A549 (cell line): ENCODE data around the gene PODNL1. TPM values are rescaled to one million over a fixed set of nuclear protein-coding genes. Genes with fewer than 3 reads are reported as not detected.

ENCODE experiments used
- ATAC-seq, 2 experiments: fragments of 200-7000 bp in 1 of 2; fragments of >200 bp in 1 of 2; cut with Nextera tagmentation in 1 of 2; cut with Tn5 transposase in 1 of 2; 3 replicates each; pipeline versions ENCODE4 v1.8.0 to v1.9.1; 2018 to 2020; ENCODE audit warnings: mild to moderate bottlenecking in 1 of 2, moderate library complexity in 1 of 2
- CTCF ChIA-PET: fragments of 300-600 bp; sonication (Branson Sonifier 250); formaldehyde crosslinking; extraction: SDS; loops from one replicate; lab custom pipeline; 2021; ENCODE audit warnings: antibody characterized with exemption, inconsistent platforms; lab: Yijun Ruan, JAX
- POLR2A ChIA-PET: fragments of 350-600 bp; formaldehyde crosslinking; extraction: SDS; loops from one replicate; lab custom pipeline; 2021; ENCODE audit warnings: antibody characterized with exemption, inconsistent platforms; lab: Yijun Ruan, JAX
- DNase-seq, 2 experiments: peaks; one replicate each; pipeline versions ENCODE4 v3.0.0 to v3.0.0-alpha.2; 2011 to 2016; ENCODE audit warnings: low read depth in 1 of 2, low spot score in 1 of 2
- FAIRE-seq: peaks from 2 replicates; lab custom pipeline; 2011; peaks lifted over from hg19 to GRCh38; lab: Jason Lieb, UNC
- H3K27ac ChIP-seq, 2 experiments: fragments of >200 bp; sonication (Bioruptor Twin); formaldehyde crosslinking; 3 replicates each; pipeline ENCODE4 v1.5.1; 2016 to 2017
- H3K4me1 ChIP-seq: fragments of >200 bp; sonication (Bioruptor Twin); formaldehyde crosslinking; 3 replicates; pipeline ENCODE4 v1.6.1; 2016
- H3K4me2 ChIP-seq: fragments of >200 bp; sonication (Bioruptor Twin); formaldehyde crosslinking; 3 replicates; pipeline ENCODE4 v1.6.1; 2016
- H3K4me3 ChIP-seq: fragments of >200 bp; sonication (Bioruptor Twin); formaldehyde crosslinking; 3 replicates; pipeline ENCODE4 v1.5.1; 2016
- H3K9me3 ChIP-seq: fragments of >200 bp; sonication (Bioruptor Twin); formaldehyde crosslinking; 3 replicates; pipeline ENCODE4 v1.6.1; 2016
- ATOH8 ChIP-seq: fragments of 250-450 bp; sonication (Bioruptor Pico); IDR thresholded peaks from 2 replicates; pipeline ENCODE4 v1.5.0; 2020; ENCODE audit warnings: low read depth, mild to moderate bottlenecking, moderate library complexity
- CBX2 ChIP-seq: fragments of 200-600 bp; sonication (generic); IDR thresholded peaks from 2 replicates; pipeline ENCODE4 v1.6.1; 2016; ENCODE audit warnings: low read depth, mild to moderate bottlenecking, borderline replicate concordance
- CBX8 ChIP-seq: fragments of 200-600 bp; sonication (generic); IDR thresholded peaks from 2 replicates; pipeline ENCODE4 v1.6.1; 2016
- CHD2 ChIP-seq: fragments of 150-350 bp; IDR thresholded peaks from 2 replicates; pipeline ENCODE4 v1.6.1; 2014; ENCODE audit warnings: low read length; ENCODE audit not compliant: partially characterized antibody
- CHD4 ChIP-seq: fragments of 200-600 bp; sonication (generic); IDR thresholded peaks from 2 replicates; pipeline ENCODE4 v1.6.1; 2016; ENCODE audit warnings: antibody characterized with exemption, mild to moderate bottlenecking, borderline replicate concordance
- CTCF ChIP-seq: fragments of >200 bp; sonication (Bioruptor Twin); formaldehyde crosslinking; IDR thresholded peaks from 3 replicates; pipeline ENCODE4 v1.5.1; 2016
- EHF ChIP-seq: fragments of 250-450 bp; sonication (Bioruptor Pico); IDR thresholded peaks from 2 replicates; pipeline ENCODE4 v1.5.0; 2020; ENCODE audit warnings: mild to moderate bottlenecking
- ESRRA ChIP-seq: fragments of 150-350 bp; IDR thresholded peaks from 2 replicates; pipeline ENCODE4 v1.6.1; 2014; ENCODE audit warnings: mild to moderate bottlenecking, low read length, borderline replicate concordance
- FOSB ChIP-seq: fragments of 250-450 bp; sonication (Bioruptor Pico); IDR thresholded peaks from 2 replicates; pipeline ENCODE4 v1.5.0; 2020; ENCODE audit warnings: mild to moderate bottlenecking, moderate library complexity
- FOXS1 ChIP-seq: fragments of 250-450 bp; sonication (Bioruptor Pico); IDR thresholded peaks from 2 replicates; pipeline ENCODE4 v1.5.0; 2020; ENCODE audit warnings: mild to moderate bottlenecking, moderate library complexity
- HDAC2 ChIP-seq: fragments of 200-600 bp; sonication (generic); IDR thresholded peaks from 2 replicates; pipeline ENCODE4 v1.6.1; 2016
- HES2 ChIP-seq: fragments of >200 bp; sonication (Bioruptor Twin); formaldehyde crosslinking; IDR thresholded peaks from 2 replicates; pipeline ENCODE4 v1.6.1; 2016
- HEYL ChIP-seq: fragments of 250-450 bp; sonication (Bioruptor Pico); IDR thresholded peaks from 2 replicates; pipeline ENCODE4 v1.8.0; 2021; ENCODE audit warnings: mild to moderate bottlenecking, moderate library complexity
- HOXB13 ChIP-seq: fragments of 250-450 bp; sonication (Bioruptor Pico); IDR thresholded peaks from 2 replicates; pipeline ENCODE4 v1.5.0; 2020; ENCODE audit warnings: low read depth, mild to moderate bottlenecking, moderate library complexity
- JUN ChIP-seq, 2 experiments: fragments of >200 bp; sonication (Bioruptor Twin); formaldehyde crosslinking; IDR thresholded peaks; 2 replicates in 1 of 2; 3 replicates in 1 of 2; pipeline ENCODE4 v1.6.1; 2016 to 2017
- JUNB ChIP-seq: fragments of >200 bp; sonication (Bioruptor Twin); formaldehyde crosslinking; IDR thresholded peaks from 2 replicates; pipeline ENCODE4 v1.6.1; 2016
- KDM1A ChIP-seq: fragments of 200-600 bp; sonication (generic); IDR thresholded peaks from 2 replicates; pipeline ENCODE4 v1.6.1; 2016; ENCODE audit warnings: low read depth, mild to moderate bottlenecking
- KDM5A ChIP-seq: fragments of 200-600 bp; sonication (generic); IDR thresholded peaks from 2 replicates; pipeline ENCODE4 v1.6.1; 2016; ENCODE audit warnings: antibody characterized with exemption, mild to moderate bottlenecking
- MAFK ChIP-seq: fragments of 450-650 bp; IDR thresholded peaks from 2 replicates; pipeline ENCODE4 v1.6.1; 2014; ENCODE audit not compliant: partially characterized antibody
- MAZ ChIP-seq: fragments of 150-350 bp; IDR thresholded peaks from 2 replicates; pipeline ENCODE4 v1.6.1; 2014; ENCODE audit warnings: antibody characterized with exemption, low read depth, low read length, borderline replicate concordance
- MYC ChIP-seq: IDR thresholded peaks from 2 replicates; pipeline ENCODE4 v1.6.1; 2012; ENCODE audit warnings: mild to moderate bottlenecking, inconsistent platforms, low read length, improper control_type of control experiment, borderline replicate concordance
- NFE2L2 ChIP-seq: fragments of 150-350 bp; conservative IDR thresholded peaks from 2 replicates; pipeline ENCODE4 v1.6.1; 2014; ENCODE audit warnings: low read length
- NPAS2 ChIP-seq: fragments of 250-450 bp; sonication (Bioruptor Pico); IDR thresholded peaks from 2 replicates; pipeline ENCODE4 v1.8.0; 2022; ENCODE audit warnings: mild to moderate bottlenecking, moderate library complexity, borderline replicate concordance
- NR3C1 ChIP-seq: fragments of >200 bp; sonication (Bioruptor Twin); formaldehyde crosslinking; IDR thresholded peaks from 3 replicates; pipeline ENCODE4 v1.6.1; 2017
- PBX3 ChIP-seq: IDR thresholded peaks from 2 replicates; pipeline ENCODE4 v1.6.1; 2012
- RAD21 ChIP-seq, 2 experiments: fragments of >200 bp in 1 of 2; sonication (Bioruptor Twin) in 1 of 2; formaldehyde crosslinking in 1 of 2; IDR thresholded peaks in 1 of 2; conservative IDR thresholded peaks in 1 of 2; 2 replicates in 1 of 2; 3 replicates in 1 of 2; pipeline ENCODE4 v1.6.1; 2012 to 2018; ENCODE audit warnings: inconsistent platforms in 1 of 2
- SMC3 ChIP-seq: fragments of >200 bp; sonication (Bioruptor Twin); formaldehyde crosslinking; IDR thresholded peaks from 3 replicates; pipeline ENCODE4 v1.6.1; 2018; ENCODE audit warnings: inconsistent platforms
- TFCP2L1 ChIP-seq: fragments of 250-450 bp; sonication (Bioruptor Pico); IDR thresholded peaks from 2 replicates; pipeline ENCODE4 v1.5.0; 2021; ENCODE audit warnings: mild to moderate bottlenecking
- USF2 ChIP-seq: fragments of 450-650 bp; IDR thresholded peaks from 2 replicates; pipeline ENCODE4 v1.6.1; 2014; ENCODE audit warnings: antibody characterized with exemption
- ZNF302 ChIP-seq: fragments of 250-450 bp; sonication (Bioruptor Pico); IDR thresholded peaks from 2 replicates; pipeline ENCODE4 v1.9.0; 2021; ENCODE audit warnings: inconsistent platforms, mild to moderate bottlenecking, moderate library complexity
- ZSCAN20 ChIP-seq: fragments of 250-450 bp; sonication (Bioruptor Pico); IDR thresholded peaks from 2 replicates; pipeline ENCODE4 v1.8.0; 2022; ENCODE audit warnings: mild to moderate bottlenecking, moderate library complexity
- WGBS: methylation state at CpG from one replicate; pipeline ENCODE4 v1.1.6; 2017; ENCODE audit errors: missing lambda C conversion rate; 5-methylcytosine and 5-hydroxymethylcytosine counted together
- polyA plus RNA-seq, 4 experiments: library from polyadenylated mRNA; depleted of rRNA in 3 of 4; stranded (reverse); fragments of >200 nt; fragmentation: RNase III in 1 of 4; extraction: RNeasy Plus Mini Kit Qiagen cat#74134 plus additional on column Dnase treatment in 1 of 4; gene quantifications; 2 replicates in 3 of 4; 3 replicates in 1 of 4; pipeline ENCODE4 v1.2.3, GENCODE V29; 2011 to 2017

The PODNL1 gene
- polyA plus RNA-seq, 2 of the 4 experiments (the other 2 are of a cell fraction), result 0.79 to 1.3 TPM

GRCh38 chr19:13918726-13919411 is 19.3 kb downstream of the PODNL1 start:
- Histone ChIP-seq H3K4me3 (no peak overlapping the region), H3K9me3 (no peaks in the 10 kb centered on the region), H3K27ac (no peak overlapping the region), H3K4me2 (no peak overlapping the region), H3K4me1 (no peaks in the 10 kb centered on the region)
- WGBS, result 97% methylated on average over 16 of the region's 34 CpGs
- ATAC-seq (no peak), DNase-seq (no peak), FAIRE-seq (no peak)
- CTCF ChIA-PET, result interaction anchor here (0.7 to 0.9 kb wide), 2 partner anchors 60 to 140 kb away, joined by 3 to 4 read pairs; no protein-coding TSS in a partner anchor
- POLR2A ChIA-PET, result no interaction called here
- TF ChIP-seq JUN (IDR thresholded peaks at IDR 0.05), result no peak
- no peak for TF ChIP-seq NPAS2 (CRISPR knock-in tag)
- no peak for TF ChIP-seq FOXS1 (CRISPR knock-in tag)
- no peak for TF ChIP-seq ZNF302 (CRISPR knock-in tag)
- no peak for TF ChIP-seq MAZ
- no peak for TF ChIP-seq HOXB13 (CRISPR knock-in tag)
- TF ChIP-seq CTCF, result no peak
- TF ChIP-seq RAD21 (conservative IDR thresholded peaks at IDR 0.05 in 1 of 2, IDR thresholded peaks at IDR 0.05 in 1 of 2), result no peak
- TF ChIP-seq CHD2, result no peak
- no peak for TF ChIP-seq EHF
- TF ChIP-seq HDAC2, result no peak
- no peak for TF ChIP-seq USF2
- TF ChIP-seq TFCP2L1, result no peak
- TF ChIP-seq CBX2, result no peak
- no peak for TF ChIP-seq ESRRA
- TF ChIP-seq CBX8, result no peak
- TF ChIP-seq KDM5A, result no peak
- no peak for TF ChIP-seq MYC

GRCh38 chr19:13917888-13918406 is 20.3 kb downstream of the PODNL1 start:
- H3K9me3 ChIP-seq, result no peaks in the 10 kb centered on the region
- no peak for FAIRE-seq

GRCh38 chr19:13914777-13915176 is 23.4 kb downstream of the PODNL1 start:
- WGBS, result 81% methylated on average over 3 of the region's 3 CpGs
- Histone ChIP-seq H3K4me2 (no peak overlapping the region), H3K9me3 (no peaks in the 10 kb centered on the region), H3K4me1 (no peaks in the 10 kb centered on the region), H3K4me3 (no peak overlapping the region), H3K27ac (no peak overlapping the region)
- ATAC-seq (no peak), FAIRE-seq (no peak), DNase-seq (no peak)
- TF ChIP-seq ZSCAN20 (CRISPR knock-in tag) (no peak), HES2 (no peak), CHD4 (no peak), MAFK (no peak), PBX3 (no peak), HDAC2 (no peak), HOXB13 (CRISPR knock-in tag) (no peak), KDM5A (no peak), FOSB (CRISPR knock-in tag) (no peak), NFE2L2 (no peak), NPAS2 (CRISPR knock-in tag) (no peak), ATOH8 (no peak), MAZ (no peak), HEYL (CRISPR knock-in tag) (no peak), FOXS1 (CRISPR knock-in tag) (no peak), NR3C1 (no peak)
- CTCF ChIA-PET, result interaction anchor here (1.2 kb wide), 1 partner anchor 10 kb away, joined by 6 read pairs; no protein-coding TSS in a partner anchor
- POLR2A ChIA-PET, result no interaction called here

More at GRCh38 chr19:13917888-13918406, 20.3 kb downstream of the PODNL1 start:
- Histone ChIP-seq H3K27ac (no peak overlapping the region), H3K4me2 (no peak overlapping the region), H3K4me1 (no peaks in the 10 kb centered on the region), H3K4me3 (no peak overlapping the region)
- ATAC-seq (no peak), DNase-seq (no peak)
- ChIA-PET POLR2A (no interaction called here), CTCF (interaction anchor here (0.7 to 0.9 kb wide), 2 partner anchors 61 to 141 kb away, joined by 3 to 4 read pairs; no protein-coding TSS in a partner anchor)
- WGBS, result 90% methylated on average over 14 of the region's 14 CpGs
- TF ChIP-seq JUNB (no peak), SMC3 (no peak), KDM1A (peak; percentile 54; the same call in 1 of the 2 replicates)
- TF ChIP-seq, all 56 proteins: peak for 1
